AG09319 (cell line): ENCODE measurements around the gene TMEM169.
A peak's percentile ranks its signal among the peaks of the same experiment; 100 is the strongest.

ENCODE experiments used
- DNase-seq: peaks from one replicate; pipeline ENCODE4 v3.0.0-alpha.2; 2010; ENCODE audit warnings: low read depth; ENCODE audit errors: extremely low read depth
- CTCF ChIP-seq: IDR thresholded peaks from 2 replicates; pipeline ENCODE4 v1.5.1; 2011; ENCODE audit warnings: low read depth, mild to moderate bottlenecking, inconsistent platforms, low read length, moderate library complexity

The TMEM169 gene

GRCh38 chr2:216107760-216108159 is 26.0 kb downstream of the TMEM169 start:
- no peak for DNase-seq
- no peak for TF ChIP-seq CTCF

GRCh38 chr2:216108310-216108966 is 26.7 kb downstream of the TMEM169 start:
- DNase-seq: no peak
- TF ChIP-seq CTCF: no peak

GRCh38 chr2:216108967-216109921 is 27.5 kb downstream of the TMEM169 start, which contains the start of gene XRCC5:
XRCC5 (plus strand) TSS chr2:216109348; CDS start chr2:216109437, 89 bp downstream.
- no peak for TF ChIP-seq CTCF
- peak; percentile 94 for DNase-seq

- peak; percentile 37 for DNase-seq
- TF ChIP-seq CTCF: peak; percentile 52
Observed at GRCh38 chr2:216109962-216110614, 28.4 kb downstream of the TMEM169 start.

GRCh38 chr2:216110620-216111019 is 28.9 kb downstream of the TMEM169 start:
- DNase-seq: no peak
- no peak for TF ChIP-seq CTCF

GRCh38 chr2:216111122-216111521 is 29.4 kb downstream of the TMEM169 start:
- no peak for TF ChIP-seq CTCF
- no peak for DNase-seq
